ENCODE measurements around the gene ALS2CL. TPM values are rescaled to one million over a fixed set of nuclear protein-coding genes. Genes with fewer than 3 reads are reported as not detected.
A peak's percentile ranks its signal among the peaks of the same experiment; 100 is the strongest.
"Not testable (repeated sequence)": the region's sequence is repeated elsewhere in the genome, so short reads cannot be mapped to it uniquely, and the experiment has no call there.

ALS2CL gene
- 0.44 and 0.71 TPM in 2 replicates for total RNA-seq

GRCh38 chr3:46693038-46693891 lies at the start of gene ALS2CL:
ALS2CL (minus strand) TSS chr3:46693679; CDS start chr3:46689440, 4,239 bp downstream.
- DNase-seq (ENCODE audit: low spot score), result peak; percentile 47
- peaks cover 24% of the 10 kb centered on the region for H3K4me1 Mint-ChIP-seq (ENCODE audit: low read depth)
- intact Hi-C loops (cut with micrococcal nuclease), result no loop called here
- H3K9me3 Mint-ChIP-seq, result no peaks in the 10 kb centered on the region
- no peaks in the 10 kb centered on the region for H3K36me3 Mint-ChIP-seq (ENCODE audit: low read depth)
- peaks cover 19% of the 10 kb centered on the region for H3K27me3 Mint-ChIP-seq (ENCODE audit: low read depth)
- peak within 1 kb of the TSS; percentile 69 for H3K4me3 Mint-ChIP-seq (ENCODE audit: low read depth)
- no peak within 1 kb of the TSS for H3K27ac Mint-ChIP-seq

- Mint-ChIP-seq H3K9me3 (no peaks in the 10 kb centered on the region), H3K27ac (no peak overlapping the region), H3K27me3 (ENCODE audit: low read depth) (peaks cover 8% of the 10 kb centered on the region), H3K36me3 (ENCODE audit: low read depth) (no peaks in the 10 kb centered on the region), H3K4me1 (ENCODE audit: low read depth) (no peaks in the 10 kb centered on the region), H3K4me3 (ENCODE audit: low read depth) (no peak overlapping the region)
- DNase-seq (ENCODE audit: low spot score), result no peak
- intact Hi-C loops (cut with micrococcal nuclease), result no loop called here
These were observed 49.6 kb upstream of the ALS2CL start for GRCh38 chr3:46742992-46743585.

- H3K27ac Mint-ChIP-seq; H3K27me3 Mint-ChIP-seq (ENCODE audit: low read depth); H3K36me3 Mint-ChIP-seq (ENCODE audit: low read depth); intact Hi-C loops (cut with micrococcal nuclease); H3K4me1 Mint-ChIP-seq (ENCODE audit: low read depth); DNase-seq (ENCODE audit: low spot score); H3K4me3 Mint-ChIP-seq (ENCODE audit: low read depth); H3K9me3 Mint-ChIP-seq: not testable (repeated sequence)
These were observed 46.1 kb upstream of the ALS2CL start for GRCh38 chr3:46739565-46739964.

GRCh38 chr3:46737329-46737731 lies 43.9 kb upstream of the ALS2CL start:
- no peak for DNase-seq (ENCODE audit: low spot score)
- Mint-ChIP-seq H3K36me3 (ENCODE audit: low read depth) (no peaks in the 10 kb centered on the region), H3K4me3 (ENCODE audit: low read depth) (no peak overlapping the region), H3K27ac (no peak overlapping the region), H3K9me3 (no peaks in the 10 kb centered on the region), H3K27me3 (ENCODE audit: low read depth) (peaks cover 7% of the 10 kb centered on the region), H3K4me1 (ENCODE audit: low read depth) (no peaks in the 10 kb centered on the region)
- intact Hi-C loops (cut with micrococcal nuclease), result no loop called here

GRCh38 chr3:46736006-46736872 lies 42.8 kb upstream of the ALS2CL start:
- no peak overlapping the region for H3K4me3 Mint-ChIP-seq (ENCODE audit: low read depth)
- no peaks in the 10 kb centered on the region for H3K4me1 Mint-ChIP-seq (ENCODE audit: low read depth)
- no peaks in the 10 kb centered on the region for H3K36me3 Mint-ChIP-seq (ENCODE audit: low read depth)
- no peaks in the 10 kb centered on the region for H3K9me3 Mint-ChIP-seq
- H3K27me3 Mint-ChIP-seq (ENCODE audit: low read depth), result peaks cover 8% of the 10 kb centered on the region
- peak; percentile 5 for DNase-seq (ENCODE audit: low spot score)
- intact Hi-C loops (cut with micrococcal nuclease), result no loop called here
- H3K27ac Mint-ChIP-seq, result no peak overlapping the region

GRCh38 chr3:46734773-46735172 lies 41.3 kb upstream of the ALS2CL start:
- peaks cover 8% of the 10 kb centered on the region for H3K27me3 Mint-ChIP-seq (ENCODE audit: low read depth)
- peak; percentile 7 for DNase-seq (ENCODE audit: low spot score)
- intact Hi-C loops (cut with micrococcal nuclease), result no loop called here
- no peaks in the 10 kb centered on the region for H3K9me3 Mint-ChIP-seq
- no peak overlapping the region for H3K4me3 Mint-ChIP-seq (ENCODE audit: low read depth)
- no peak overlapping the region for H3K27ac Mint-ChIP-seq
- no peaks in the 10 kb centered on the region for H3K4me1 Mint-ChIP-seq (ENCODE audit: low read depth)
- H3K36me3 Mint-ChIP-seq (ENCODE audit: low read depth), result no peaks in the 10 kb centered on the region

GRCh38 chr3:46733026-46733800 lies 39.7 kb upstream of the ALS2CL start:
- peaks cover 3% of the 10 kb centered on the region for H3K27me3 Mint-ChIP-seq (ENCODE audit: low read depth)

GRCh38 chr3:46731795-46732194 lies 38.3 kb upstream of the ALS2CL start:
- Mint-ChIP-seq H3K27ac (no peak overlapping the region), H3K36me3 (ENCODE audit: low read depth) (no peaks in the 10 kb centered on the region), H3K4me3 (ENCODE audit: low read depth) (no peak overlapping the region), H3K4me1 (ENCODE audit: low read depth) (no peaks in the 10 kb centered on the region), H3K9me3 (no peaks in the 10 kb centered on the region), H3K27me3 (ENCODE audit: low read depth) (peaks cover 4% of the 10 kb centered on the region)
- DNase-seq (ENCODE audit: low spot score), result no peak
- intact Hi-C loops (cut with micrococcal nuclease), result no loop called here

More at GRCh38 chr3:46733026-46733800, 39.7 kb upstream of the ALS2CL start:
- no peak overlapping the region for H3K4me3 Mint-ChIP-seq (ENCODE audit: low read depth)
- H3K36me3 Mint-ChIP-seq (ENCODE audit: low read depth), result no peaks in the 10 kb centered on the region
- H3K9me3 Mint-ChIP-seq, result no peaks in the 10 kb centered on the region
- intact Hi-C loops (cut with micrococcal nuclease), result no loop called here
- DNase-seq (ENCODE audit: low spot score), result peak; percentile 1
- no peaks in the 10 kb centered on the region for H3K4me1 Mint-ChIP-seq (ENCODE audit: low read depth)
- H3K27ac Mint-ChIP-seq, result no peak overlapping the region

GRCh38 chr3:46730819-46731218 lies 37.3 kb upstream of the ALS2CL start:
- DNase-seq (ENCODE audit: low spot score), result no peak
- no peak overlapping the region for H3K27ac Mint-ChIP-seq

GRCh38 chr3:46729038-46729437 lies 35.6 kb upstream of the ALS2CL start:
- Mint-ChIP-seq H3K27me3 (ENCODE audit: low read depth) (peaks cover 7% of the 10 kb centered on the region), H3K27ac (no peak overlapping the region), H3K9me3 (no peaks in the 10 kb centered on the region), H3K4me3 (ENCODE audit: low read depth) (no peak overlapping the region), H3K36me3 (ENCODE audit: low read depth) (no peaks in the 10 kb centered on the region), H3K4me1 (ENCODE audit: low read depth) (peaks cover 1% of the 10 kb centered on the region)
- no peak for DNase-seq (ENCODE audit: low spot score)
- intact Hi-C loops (cut with micrococcal nuclease), result no loop called here

More at GRCh38 chr3:46730819-46731218, 37.3 kb upstream of the ALS2CL start:
- Mint-ChIP-seq H3K4me3 (ENCODE audit: low read depth) (no peak overlapping the region), H3K36me3 (ENCODE audit: low read depth) (no peaks in the 10 kb centered on the region), H3K9me3 (no peaks in the 10 kb centered on the region), H3K27me3 (ENCODE audit: low read depth) (peaks cover 7% of the 10 kb centered on the region), H3K4me1 (ENCODE audit: low read depth) (no peaks in the 10 kb centered on the region)
- intact Hi-C loops (cut with micrococcal nuclease), result no loop called here

GRCh38 chr3:46725621-46726314 lies 32.3 kb upstream of the ALS2CL start:
- Mint-ChIP-seq H3K36me3 (ENCODE audit: low read depth) (no peaks in the 10 kb centered on the region), H3K27me3 (ENCODE audit: low read depth) (peaks cover 7% of the 10 kb centered on the region), H3K4me3 (ENCODE audit: low read depth) (no peak overlapping the region), H3K9me3 (peaks cover 3% of the 10 kb centered on the region), H3K4me1 (ENCODE audit: low read depth) (peaks cover 3% of the 10 kb centered on the region), H3K27ac (no peak overlapping the region)
- intact Hi-C loops (cut with micrococcal nuclease), result no loop called here
- no peak for DNase-seq (ENCODE audit: low spot score)

GRCh38 chr3:46724424-46724823 lies 30.9 kb upstream of the ALS2CL start:
- Mint-ChIP-seq H3K4me1 (ENCODE audit: low read depth) (peaks cover 3% of the 10 kb centered on the region), H3K9me3 (peaks cover 4% of the 10 kb centered on the region), H3K4me3 (ENCODE audit: low read depth) (no peak overlapping the region), H3K27me3 (ENCODE audit: low read depth) (peaks cover 7% of the 10 kb centered on the region), H3K36me3 (ENCODE audit: low read depth) (no peaks in the 10 kb centered on the region), H3K27ac (no peak overlapping the region)
- no peak for DNase-seq (ENCODE audit: low spot score)
- intact Hi-C loops (cut with micrococcal nuclease), result no loop called here

Data from activated T-helper 2 cell treated with anti-CD3 and anti-CD28 coated beads, Interferon-gamma antibody, Interleukin-2, Interleukin-4, amounts not matched to agents 10 μg/mL and 5 μg/mL and 100 μg/mL, durations not matched to agents 14 hours and 24 hours and 36 hours (primary cell).